Left ventricle myocardium inferior (tissue), 1 donor: ENCODE measurements around the gene ABLIM2. TPM values are rescaled to one million over a fixed set of nuclear protein-coding genes. Genes with fewer than 3 reads are reported as not detected.

Experiments
- DNase-seq: peaks from one replicate; pipeline ENCODE4 v3.0.0-alpha.2; 2020
- H3K27ac ChIP-seq: fragments of 200-600 bp; replicated peaks from 2 replicates; pipeline ENCODE4 v1.8.0; 2021
- H3K27me3 ChIP-seq: fragments of 200-600 bp; 2 replicates; pipeline ENCODE4 v1.8.0; 2021; ENCODE audit warnings: low read depth
- H3K36me3 ChIP-seq: fragments of 200-600 bp; 2 replicates; pipeline ENCODE4 v1.8.0; 2021
- H3K4me1 ChIP-seq: fragments of 200-600 bp; 2 replicates; pipeline ENCODE4 v1.8.0; 2021
- H3K4me3 ChIP-seq: fragments of 200-600 bp; 2 replicates; pipeline ENCODE4 v1.8.0; 2021; ENCODE audit warnings: mild to moderate bottlenecking, moderate library complexity
- H3K9me3 ChIP-seq: fragments of 200-600 bp; replicated peaks from 2 replicates; pipeline ENCODE4 v1.8.0; 2021
- intact Hi-C: fragments of 100-400 bp; cut with micrococcal nuclease; formaldehyde crosslinking; loops from one replicate; pipeline ENCODE4 v1.11.0; 2022
- total RNA-seq: library from RNA; stranded (reverse); fragmentation: NEBNext Ultra II Directional; extraction: Animal tissue kit (Norgen Biotek cat#: 25700); gene quantifications from one replicate; pipeline ENCODE4 v1.2.1, GENCODE V29; 2021
- TF ChIP-seq, protein P1 (sequence below): fragments of 200-600 bp; IDR thresholded peaks from 2 replicates; pipeline ENCODE4 v1.8.0; 2021; ENCODE audit warnings: antibody characterized with exemption, mild to moderate bottlenecking, borderline replicate concordance
- donor health status: DM: no; HTN: yes; CAD: no; lungs with severe emphysema.

Gene ABLIM2
- total RNA-seq, 1 donor from 2014 or later: 43.5 TPM

DNA sequence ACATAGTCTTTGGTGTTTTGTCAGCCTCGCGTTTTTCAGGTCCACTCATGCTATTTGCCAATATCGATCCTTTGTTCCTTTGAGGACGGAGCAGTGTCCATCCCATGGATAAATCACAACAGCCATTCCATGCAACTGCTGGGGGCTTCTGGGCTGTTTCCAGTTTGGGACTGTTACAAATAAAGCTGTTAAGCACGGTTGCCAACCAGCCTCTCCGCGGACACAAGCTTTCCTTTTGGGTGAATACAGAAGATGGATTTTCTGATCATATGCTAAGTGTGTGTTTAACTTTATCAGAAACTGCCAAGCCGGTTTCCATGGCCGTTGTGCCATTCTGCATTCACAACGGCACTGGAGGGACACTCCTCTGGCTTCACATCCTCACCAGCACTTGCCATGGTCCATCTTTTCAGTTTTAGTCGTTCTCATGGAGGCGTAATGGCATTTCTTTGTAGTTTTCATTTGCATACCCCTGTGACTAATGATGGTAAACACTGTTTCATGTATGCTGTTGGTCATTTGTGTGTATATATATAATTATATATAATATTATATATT lies 67.8 kb downstream of the ABLIM2 start:
- peaks cover 30% of the 10 kb centered on the region for H3K4me1 ChIP-seq
- TF ChIP-seq, protein P1, sequence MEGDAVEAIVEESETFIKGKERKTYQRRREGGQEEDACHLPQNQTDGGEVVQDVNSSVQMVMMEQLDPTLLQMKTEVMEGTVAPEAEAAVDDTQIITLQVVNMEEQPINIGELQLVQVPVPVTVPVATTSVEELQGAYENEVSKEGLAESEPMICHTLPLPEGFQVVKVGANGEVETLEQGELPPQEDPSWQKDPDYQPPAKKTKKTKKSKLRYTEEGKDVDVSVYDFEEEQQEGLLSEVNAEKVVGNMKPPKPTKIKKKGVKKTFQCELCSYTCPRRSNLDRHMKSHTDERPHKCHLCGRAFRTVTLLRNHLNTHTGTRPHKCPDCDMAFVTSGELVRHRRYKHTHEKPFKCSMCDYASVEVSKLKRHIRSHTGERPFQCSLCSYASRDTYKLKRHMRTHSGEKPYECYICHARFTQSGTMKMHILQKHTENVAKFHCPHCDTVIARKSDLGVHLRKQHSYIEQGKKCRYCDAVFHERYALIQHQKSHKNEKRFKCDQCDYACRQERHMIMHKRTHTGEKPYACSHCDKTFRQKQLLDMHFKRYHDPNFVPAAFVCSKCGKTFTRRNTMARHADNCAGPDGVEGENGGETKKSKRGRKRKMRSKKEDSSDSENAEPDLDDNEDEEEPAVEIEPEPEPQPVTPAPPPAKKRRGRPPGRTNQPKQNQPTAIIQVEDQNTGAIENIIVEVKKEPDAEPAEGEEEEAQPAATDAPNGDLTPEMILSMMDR: no peak
- H3K27ac ChIP-seq: peak overlapping the region; percentile 37
- intact Hi-C loops: no loop called here
- peaks cover 6% of the 10 kb centered on the region for H3K36me3 ChIP-seq
- no peak for DNase-seq
- no peak overlapping the region for H3K4me3 ChIP-seq
- peaks cover 25% of the 10 kb centered on the region for H3K9me3 ChIP-seq
- no peaks in the 10 kb centered on the region for H3K27me3 ChIP-seq

DNA sequence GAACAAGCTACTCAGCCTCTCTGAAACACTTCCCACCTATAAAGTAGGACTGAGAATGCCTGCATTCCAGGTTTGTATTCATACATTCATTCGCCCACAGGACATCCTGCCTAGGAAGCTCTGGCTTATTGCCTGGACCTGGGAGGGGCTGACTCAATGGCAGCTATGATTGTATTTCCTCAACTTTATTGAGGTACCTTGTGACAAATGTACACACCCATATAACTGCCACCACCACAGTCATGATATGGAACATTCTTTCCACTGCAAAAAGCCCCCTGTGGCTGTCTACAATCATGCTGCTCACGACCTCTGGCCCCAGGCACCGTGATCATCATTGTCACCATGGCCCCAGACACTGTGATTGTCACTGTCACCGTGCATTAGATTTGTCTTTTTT lies 68.3 kb downstream of the ABLIM2 start:
- peaks cover 25% of the 10 kb centered on the region for H3K9me3 ChIP-seq
- peaks cover 31% of the 10 kb centered on the region for H3K4me1 ChIP-seq
- H3K4me3 ChIP-seq: no peak overlapping the region
- intact Hi-C loops: no loop called here
- H3K36me3 ChIP-seq: peaks cover 3% of the 10 kb centered on the region
- H3K27ac ChIP-seq: peak overlapping the region; percentile 44
- DNase-seq: no peak
- TF ChIP-seq, protein P1: no peak
- H3K27me3 ChIP-seq: no peaks in the 10 kb centered on the region

DNA sequence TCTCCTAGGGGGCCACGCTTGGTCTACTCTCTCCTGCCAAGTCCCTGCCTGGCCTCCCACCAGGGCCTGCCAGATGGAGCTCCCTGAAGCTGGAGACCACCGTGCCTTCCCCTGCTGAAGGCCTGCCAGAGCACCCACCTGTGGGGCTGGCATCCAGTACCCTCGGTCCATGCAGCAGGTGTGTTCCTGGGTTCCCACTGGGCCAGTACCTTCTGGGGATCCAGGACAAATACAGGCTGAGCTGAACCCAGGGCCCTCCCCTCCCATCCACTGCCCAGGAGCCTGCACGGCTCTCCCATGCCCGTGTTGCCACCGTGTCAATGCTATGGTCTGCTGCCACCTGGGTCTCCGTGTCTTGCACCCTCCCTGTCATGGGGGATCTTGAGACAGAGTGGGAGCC lies 68.8 kb downstream of the ABLIM2 start:
- intact Hi-C loops: no loop called here
- Histone ChIP-seq H3K27ac (peak overlapping the region; percentile 44), H3K9me3 (peaks cover 24% of the 10 kb centered on the region), H3K27me3 (no peaks in the 10 kb centered on the region), H3K36me3 (no peaks in the 10 kb centered on the region), H3K4me3 (no peak overlapping the region), H3K4me1 (peaks cover 31% of the 10 kb centered on the region)
- TF ChIP-seq, protein P1: no peak
- DNase-seq: no peak

DNA sequence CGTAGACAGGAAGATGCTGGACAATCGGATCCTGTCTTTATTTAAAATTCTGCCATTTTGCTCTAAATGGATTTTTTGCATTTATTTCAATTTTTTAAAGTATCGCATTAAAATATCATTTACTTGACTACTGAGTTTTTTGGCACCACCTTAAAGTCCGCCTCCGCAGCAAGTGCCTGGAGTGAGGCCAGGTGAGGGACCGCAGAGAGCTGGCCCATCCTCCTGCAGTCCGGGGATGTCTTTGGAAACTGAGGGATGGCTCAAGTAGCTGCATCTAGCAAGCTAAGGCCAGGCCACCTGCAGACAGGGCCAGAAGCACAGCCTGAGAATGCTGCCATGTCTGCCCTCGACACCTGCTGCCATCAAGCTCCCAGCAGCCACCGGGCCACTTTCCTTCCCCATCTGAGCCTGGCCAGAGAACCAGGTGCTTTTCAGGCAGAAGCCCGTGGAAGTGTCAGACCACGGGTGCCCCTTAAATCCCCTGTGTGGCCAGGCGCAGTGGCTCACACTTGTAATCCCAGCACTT lies 69.6 kb downstream of the ABLIM2 start:
- H3K36me3 ChIP-seq: no peaks in the 10 kb centered on the region
- TF ChIP-seq, protein P1: no peak
- intact Hi-C loops: no loop called here
- peaks cover 31% of the 10 kb centered on the region for H3K4me1 ChIP-seq
- DNase-seq: no peak
- H3K27ac ChIP-seq: no peak overlapping the region
- peaks cover 16% of the 10 kb centered on the region for H3K9me3 ChIP-seq
- H3K4me3 ChIP-seq: no peak overlapping the region
- no peaks in the 10 kb centered on the region for H3K27me3 ChIP-seq

DNA sequence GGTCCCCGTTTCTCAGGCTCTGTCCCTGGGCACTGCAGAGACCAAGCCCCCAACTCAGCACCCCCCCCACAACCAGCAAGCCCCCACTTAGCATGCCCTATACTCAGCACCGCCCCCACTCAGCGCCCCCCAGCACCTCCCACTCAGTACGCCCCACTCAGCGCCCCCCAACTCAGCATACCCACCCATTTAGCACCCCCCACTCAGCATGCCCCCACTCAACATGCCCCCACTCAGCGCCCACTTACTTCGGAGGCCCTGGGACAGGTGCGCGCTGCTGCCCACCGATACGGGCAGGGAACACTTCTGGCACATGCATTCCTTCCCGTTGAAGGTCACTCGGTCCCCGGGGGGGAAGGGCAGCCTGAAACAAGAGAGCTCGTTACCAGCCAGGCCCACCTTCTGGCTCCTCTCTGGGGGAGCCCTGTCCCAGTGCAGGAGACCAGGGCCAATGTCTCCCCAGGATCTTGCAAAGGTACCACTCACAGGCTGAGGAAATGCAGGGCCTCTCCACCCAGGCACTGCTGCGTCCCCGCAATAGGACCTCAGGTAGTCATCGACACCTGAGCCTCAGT lies 70.6 kb downstream of the ABLIM2 start:
- no peak overlapping the region for H3K27ac ChIP-seq
- no peak for DNase-seq
- intact Hi-C loops: no loop called here

More for the DNA sequence above, 70.6 kb downstream of the ABLIM2 start:
- H3K9me3 ChIP-seq: peaks cover 6% of the 10 kb centered on the region
- no peaks in the 10 kb centered on the region for H3K36me3 ChIP-seq
- no peak overlapping the region for H3K4me3 ChIP-seq
- TF ChIP-seq, protein P1: no peak
- H3K4me1 ChIP-seq: peaks cover 31% of the 10 kb centered on the region
- H3K27me3 ChIP-seq: no peaks in the 10 kb centered on the region
